OCI-LY1 (cell line): Measurements from ENCODE around the gene PYGO2.
A peak's percentile ranks its signal among the peaks of the same experiment; 100 is the strongest.

Experiments used
- H2AFZ ChIP-seq: fragments of 200-600 bp; sonication (generic), shearing (Covaris generic); 2 replicates; pipeline ENCODE4 v1.6.0; 2014; ENCODE audit warnings: antibody characterized with exemption, mild to moderate bottlenecking, low read length
- H3F3A ChIP-seq: fragments of 200-600 bp; sonication (generic), shearing (Covaris generic); 2 replicates; pipeline ENCODE4 v1.6.0; 2014; ENCODE audit warnings: mild to moderate bottlenecking, antibody characterized with exemption, low read length, moderate library complexity; ENCODE audit not compliant: insufficient read depth
- H3K27ac ChIP-seq: fragments of 200-600 bp; sonication (generic); 2 replicates; pipeline ENCODE4 v1.5.1; 2014; ENCODE audit warnings: low read length, mixed run types, mild to moderate bottlenecking, low read depth; ENCODE audit not compliant: poor library complexity, severe bottlenecking
- H3K27me3 ChIP-seq: fragments of 200-600 bp; sonication (generic); 2 replicates; pipeline ENCODE4 v1.6.0; 2014; ENCODE audit warnings: antibody characterized with exemption, mild to moderate bottlenecking, low read length, moderate library complexity; ENCODE audit not compliant: insufficient read depth
- H3K36me3 ChIP-seq: fragments of 200-600 bp; sonication (generic); 2 replicates; pipeline ENCODE4 v1.6.1; 2014; ENCODE audit warnings: mild to moderate bottlenecking, antibody characterized with exemption, low read length, moderate library complexity, mixed read lengths; ENCODE audit not compliant: insufficient read depth
- H3K4me1 ChIP-seq: fragments of 200-600 bp; sonication (generic); 2 replicates; pipeline ENCODE4 v1.5.1; 2014; ENCODE audit warnings: mild to moderate bottlenecking, low read length, moderate library complexity; ENCODE audit not compliant: insufficient read depth, severe bottlenecking
- H3K4me2 ChIP-seq: fragments of 200-600 bp; sonication (generic), shearing (Covaris generic); 2 replicates; pipeline ENCODE4 v1.6.1; 2014; ENCODE audit warnings: low read length
- H3K4me3 ChIP-seq: fragments of 200-600 bp; sonication (generic); 2 replicates; pipeline ENCODE4 v1.5.1; 2014; ENCODE audit warnings: low read length, low read depth, mild to moderate bottlenecking, mixed read lengths; ENCODE audit not compliant: poor library complexity, severe bottlenecking
- H3K79me2 ChIP-seq: fragments of 200-600 bp; shearing (Covaris generic); 2 replicates; pipeline ENCODE4 v1.6.1; 2016; ENCODE audit warnings: mixed run types, low read length, mixed read lengths; ENCODE audit not compliant: insufficient read depth
- H3K9ac ChIP-seq: fragments of 200-600 bp; sonication (generic), shearing (Covaris generic); 2 replicates; pipeline ENCODE4 v1.6.1; 2014; ENCODE audit warnings: mild to moderate bottlenecking, low read length, mixed read lengths
- H3K9me2 ChIP-seq: fragments of 200-600 bp; sonication (generic), shearing (Covaris generic); 2 replicates; pipeline ENCODE4 v1.6.1; 2014; ENCODE audit warnings: low read depth, mild to moderate bottlenecking, low read length, mixed read lengths
- H3K9me3 ChIP-seq: fragments of 200-600 bp; shearing (Covaris generic); 2 replicates; pipeline ENCODE4 v1.6.1; 2014; ENCODE audit warnings: low read length, mixed read lengths
- H4K20me1 ChIP-seq: fragments of 200-600 bp; sonication (generic), shearing (Covaris generic); 2 replicates; pipeline ENCODE4 v1.6.0; 2016; ENCODE audit warnings: mild to moderate bottlenecking, low read length; ENCODE audit not compliant: insufficient read depth
- EZH2 ChIP-seq: fragments of 200-600 bp; sonication (generic), shearing (Covaris generic); IDR thresholded peaks from 2 replicates; pipeline ENCODE4 v1.8.0; 2017; ENCODE audit warnings: borderline replicate concordance, mixed run types, mild to moderate bottlenecking, antibody characterized with exemption, low read length, moderate library complexity, mixed read lengths
- TF ChIP-seq, protein P1 (sequence below): fragments of 200-600 bp; sonication (generic), shearing (Covaris generic); IDR thresholded peaks from 2 replicates; pipeline ENCODE4 v1.5.1; 2017; ENCODE audit warnings: mild to moderate bottlenecking, antibody characterized with exemption, low read length, moderate library complexity, mixed read lengths

The PYGO2 gene

DNA sequence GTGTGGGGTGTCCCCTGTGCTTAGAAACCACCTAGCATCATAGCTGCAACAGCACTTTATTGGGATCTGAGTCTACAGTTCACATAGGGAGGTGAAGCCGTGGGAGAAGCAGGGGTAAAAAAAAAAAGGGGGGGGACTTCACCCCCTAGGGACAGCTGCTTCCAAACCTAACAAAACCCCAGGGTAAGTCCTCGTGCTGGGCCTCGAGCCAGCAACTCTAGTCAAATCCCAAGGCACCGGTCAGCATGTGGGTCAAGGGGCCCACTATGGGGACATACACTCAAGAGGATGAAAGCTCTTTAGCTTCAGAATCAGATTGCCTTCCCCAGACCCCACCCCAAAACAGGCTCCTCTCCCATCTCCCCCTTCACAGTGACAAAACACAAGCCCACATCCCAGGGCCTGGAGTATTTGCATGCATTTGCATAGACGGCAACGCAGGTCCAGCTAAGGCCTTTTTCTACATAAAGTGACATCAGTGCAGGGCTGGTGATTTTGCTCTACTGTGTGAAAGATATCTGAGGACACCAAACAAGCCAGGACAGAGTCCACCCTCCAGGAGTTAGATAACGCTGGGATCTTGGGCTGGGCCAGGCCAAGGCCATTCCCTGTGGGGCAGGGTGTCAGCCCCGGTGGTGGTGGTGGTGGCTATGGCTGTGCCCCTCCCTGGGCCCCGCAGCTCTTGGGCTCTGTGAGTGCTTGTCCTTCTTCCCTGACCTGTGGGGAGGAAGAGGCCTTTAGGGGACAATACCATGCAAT is 17.0 kb downstream of the PYGO2 start:
- peak overlapping the region; percentile 97 for H3K27ac ChIP-seq
- no peak overlapping the region for H2AFZ ChIP-seq
- H4K20me1 ChIP-seq, result no peaks in the 10 kb centered on the region
- no peaks in the 10 kb centered on the region for H3K9me3 ChIP-seq
- no peak overlapping the region for H3K4me3 ChIP-seq
- H3K4me1 ChIP-seq, result peaks cover 57% of the 10 kb centered on the region
- no peaks in the 10 kb centered on the region for H3K9me2 ChIP-seq
- H3K36me3 ChIP-seq, result peaks cover 4% of the 10 kb centered on the region; the same call in 1 of the 2 replicates
- H3K27me3 ChIP-seq, result no peaks in the 10 kb centered on the region
- H3K4me2 ChIP-seq, result peak overlapping the region; percentile 95; the same call in 1 of the 2 replicates
- H3K79me2 ChIP-seq, result no peaks in the 10 kb centered on the region
- no peak for TF ChIP-seq EZH2
- TF ChIP-seq, protein P1, sequence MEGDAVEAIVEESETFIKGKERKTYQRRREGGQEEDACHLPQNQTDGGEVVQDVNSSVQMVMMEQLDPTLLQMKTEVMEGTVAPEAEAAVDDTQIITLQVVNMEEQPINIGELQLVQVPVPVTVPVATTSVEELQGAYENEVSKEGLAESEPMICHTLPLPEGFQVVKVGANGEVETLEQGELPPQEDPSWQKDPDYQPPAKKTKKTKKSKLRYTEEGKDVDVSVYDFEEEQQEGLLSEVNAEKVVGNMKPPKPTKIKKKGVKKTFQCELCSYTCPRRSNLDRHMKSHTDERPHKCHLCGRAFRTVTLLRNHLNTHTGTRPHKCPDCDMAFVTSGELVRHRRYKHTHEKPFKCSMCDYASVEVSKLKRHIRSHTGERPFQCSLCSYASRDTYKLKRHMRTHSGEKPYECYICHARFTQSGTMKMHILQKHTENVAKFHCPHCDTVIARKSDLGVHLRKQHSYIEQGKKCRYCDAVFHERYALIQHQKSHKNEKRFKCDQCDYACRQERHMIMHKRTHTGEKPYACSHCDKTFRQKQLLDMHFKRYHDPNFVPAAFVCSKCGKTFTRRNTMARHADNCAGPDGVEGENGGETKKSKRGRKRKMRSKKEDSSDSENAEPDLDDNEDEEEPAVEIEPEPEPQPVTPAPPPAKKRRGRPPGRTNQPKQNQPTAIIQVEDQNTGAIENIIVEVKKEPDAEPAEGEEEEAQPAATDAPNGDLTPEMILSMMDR, result no peak
- peak overlapping the region; percentile 92; the same call in 1 of the 2 replicates for H3K9ac ChIP-seq
- no peaks in the 10 kb centered on the region for H3F3A ChIP-seq

DNA sequence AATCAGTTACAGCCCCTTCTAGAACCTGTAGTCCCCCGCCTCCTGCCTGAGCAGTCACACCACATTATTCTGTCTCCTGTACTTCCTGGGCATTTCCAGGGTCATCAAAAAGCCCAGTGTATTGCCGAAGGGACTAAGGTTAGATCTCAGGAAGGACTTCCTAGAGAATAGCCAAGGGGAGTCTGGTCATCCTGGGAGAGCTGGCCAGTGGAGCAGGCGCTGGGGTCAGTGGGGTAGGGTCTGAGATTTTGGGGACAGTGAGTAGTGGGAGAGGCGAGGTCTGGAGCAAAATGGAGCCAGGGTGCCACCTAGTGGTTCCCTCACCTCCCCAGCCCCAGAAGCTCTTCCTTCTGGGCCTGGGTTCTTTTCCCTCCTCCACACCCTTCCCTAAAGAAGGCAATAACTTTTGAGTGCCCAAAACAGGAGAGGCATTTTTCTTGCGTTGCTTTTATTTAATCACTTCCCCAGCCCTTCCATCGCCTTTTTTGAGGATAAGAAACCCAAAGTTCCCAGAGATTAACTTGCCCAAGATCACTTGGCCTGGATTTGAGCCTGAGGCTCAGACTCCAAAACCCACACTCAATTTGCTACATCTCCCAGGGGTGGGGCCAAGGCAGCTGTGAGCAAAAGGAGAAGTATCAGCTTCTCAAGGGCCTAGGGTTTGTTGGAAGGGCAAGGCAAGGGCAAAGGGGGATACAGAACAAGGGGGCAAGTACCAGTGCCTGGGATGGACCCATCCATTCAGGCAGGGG is 17.8 kb downstream of the PYGO2 start:
- Histone ChIP-seq H3K27me3 (no peaks in the 10 kb centered on the region), H3K36me3 (peaks cover 4% of the 10 kb centered on the region; the same call in 1 of the 2 replicates), H3K4me1 (peaks cover 62% of the 10 kb centered on the region), H3K9me3 (no peaks in the 10 kb centered on the region), H4K20me1 (no peaks in the 10 kb centered on the region), H3F3A (no peaks in the 10 kb centered on the region), H3K79me2 (no peaks in the 10 kb centered on the region), H3K9me2 (no peaks in the 10 kb centered on the region), H3K27ac (peak overlapping the region; percentile 97), H2AFZ (no peak overlapping the region), H3K4me3 (peak overlapping the region; percentile 65), H3K4me2 (peak overlapping the region; percentile 95), H3K9ac (peak overlapping the region; percentile 92; the same call in 1 of the 2 replicates)
- no peak for TF ChIP-seq EZH2
- TF ChIP-seq, protein P1, result peak; percentile 91

DNA sequence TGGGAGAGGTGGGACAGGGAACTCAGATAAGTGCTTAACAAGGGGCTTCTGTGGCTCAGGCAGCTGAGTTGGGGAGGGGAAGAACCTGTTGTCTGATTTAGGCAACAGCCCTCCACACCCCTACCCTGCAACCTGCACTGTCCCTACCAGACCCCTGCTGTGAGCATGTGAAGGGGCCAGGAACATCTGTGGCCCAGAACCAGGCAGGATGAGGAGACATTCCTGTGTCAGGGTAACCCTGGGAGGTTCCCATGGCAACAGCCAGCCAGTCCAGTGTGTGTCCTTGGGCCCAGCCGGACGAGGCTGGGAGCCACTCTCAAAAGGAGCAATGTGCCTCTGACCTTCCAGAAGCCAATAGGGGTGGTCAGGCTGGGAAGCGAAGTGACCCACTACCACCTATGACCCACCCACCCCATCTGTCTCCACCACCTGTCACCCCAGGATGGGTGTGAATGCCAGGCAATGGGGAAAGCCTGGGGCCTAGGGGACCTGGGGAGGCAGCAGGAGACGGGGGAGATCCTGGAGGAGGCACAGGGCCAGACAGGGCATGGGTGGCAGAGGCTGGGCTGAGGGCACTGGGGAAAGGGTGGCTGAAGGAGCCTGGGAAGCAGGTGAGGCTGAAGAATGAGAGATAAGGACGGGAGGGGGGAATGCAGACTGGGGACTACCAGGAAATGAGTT is 20.1 kb downstream of the PYGO2 start:
- Histone ChIP-seq H3K27ac (peak overlapping the region; percentile 97), H3K4me3 (peak overlapping the region; percentile 65), H3K4me1 (peaks cover 76% of the 10 kb centered on the region), H3K79me2 (no peaks in the 10 kb centered on the region), H3K36me3 (peaks cover 4% of the 10 kb centered on the region; the same call in 1 of the 2 replicates), H2AFZ (no peak overlapping the region), H3K9ac (peak overlapping the region; percentile 92), H3K9me2 (no peaks in the 10 kb centered on the region), H3F3A (no peaks in the 10 kb centered on the region; the same call in 1 of the 2 replicates), H3K4me2 (peak overlapping the region; percentile 95), H4K20me1 (no peaks in the 10 kb centered on the region), H3K27me3 (no peaks in the 10 kb centered on the region), H3K9me3 (no peaks in the 10 kb centered on the region)
- TF ChIP-seq, protein P1, result no peak
- TF ChIP-seq EZH2, result no peak
